ENCODE measurements around the gene HOXD1.

HOXD1 gene

GRCh38 chr2:176182671-176183070, 5.8 kb upstream of the HOXD1 start:
- TF ChIP-seq ZFX (IDR thresholded peaks at IDR 0.05; ENCODE audit: borderline replicate concordance) = no peak
- TF ChIP-seq, protein P1, sequence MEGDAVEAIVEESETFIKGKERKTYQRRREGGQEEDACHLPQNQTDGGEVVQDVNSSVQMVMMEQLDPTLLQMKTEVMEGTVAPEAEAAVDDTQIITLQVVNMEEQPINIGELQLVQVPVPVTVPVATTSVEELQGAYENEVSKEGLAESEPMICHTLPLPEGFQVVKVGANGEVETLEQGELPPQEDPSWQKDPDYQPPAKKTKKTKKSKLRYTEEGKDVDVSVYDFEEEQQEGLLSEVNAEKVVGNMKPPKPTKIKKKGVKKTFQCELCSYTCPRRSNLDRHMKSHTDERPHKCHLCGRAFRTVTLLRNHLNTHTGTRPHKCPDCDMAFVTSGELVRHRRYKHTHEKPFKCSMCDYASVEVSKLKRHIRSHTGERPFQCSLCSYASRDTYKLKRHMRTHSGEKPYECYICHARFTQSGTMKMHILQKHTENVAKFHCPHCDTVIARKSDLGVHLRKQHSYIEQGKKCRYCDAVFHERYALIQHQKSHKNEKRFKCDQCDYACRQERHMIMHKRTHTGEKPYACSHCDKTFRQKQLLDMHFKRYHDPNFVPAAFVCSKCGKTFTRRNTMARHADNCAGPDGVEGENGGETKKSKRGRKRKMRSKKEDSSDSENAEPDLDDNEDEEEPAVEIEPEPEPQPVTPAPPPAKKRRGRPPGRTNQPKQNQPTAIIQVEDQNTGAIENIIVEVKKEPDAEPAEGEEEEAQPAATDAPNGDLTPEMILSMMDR (IDR thresholded peaks at IDR 0.05) = no peak
- H3K27ac ChIP-seq = no peak overlapping the region

GRCh38 chr2:176184749-176185148, 3.7 kb upstream of the HOXD1 start:
- no peak for TF ChIP-seq ZFX (IDR thresholded peaks at IDR 0.05; ENCODE audit: borderline replicate concordance)
- TF ChIP-seq, protein P1 (IDR thresholded peaks at IDR 0.05) = no peak

GRCh38 chr2:176186024-176186423, 2.4 kb upstream of the HOXD1 start:
- H3K27ac ChIP-seq = no peak overlapping the region
- TF ChIP-seq, protein P1 (IDR thresholded peaks at IDR 0.05) = no peak
- TF ChIP-seq ZFX (IDR thresholded peaks at IDR 0.05; ENCODE audit: borderline replicate concordance) = no peak

More at GRCh38 chr2:176184749-176185148, 3.7 kb upstream of the HOXD1 start:
- H3K27ac ChIP-seq = no peak overlapping the region

DNA sequence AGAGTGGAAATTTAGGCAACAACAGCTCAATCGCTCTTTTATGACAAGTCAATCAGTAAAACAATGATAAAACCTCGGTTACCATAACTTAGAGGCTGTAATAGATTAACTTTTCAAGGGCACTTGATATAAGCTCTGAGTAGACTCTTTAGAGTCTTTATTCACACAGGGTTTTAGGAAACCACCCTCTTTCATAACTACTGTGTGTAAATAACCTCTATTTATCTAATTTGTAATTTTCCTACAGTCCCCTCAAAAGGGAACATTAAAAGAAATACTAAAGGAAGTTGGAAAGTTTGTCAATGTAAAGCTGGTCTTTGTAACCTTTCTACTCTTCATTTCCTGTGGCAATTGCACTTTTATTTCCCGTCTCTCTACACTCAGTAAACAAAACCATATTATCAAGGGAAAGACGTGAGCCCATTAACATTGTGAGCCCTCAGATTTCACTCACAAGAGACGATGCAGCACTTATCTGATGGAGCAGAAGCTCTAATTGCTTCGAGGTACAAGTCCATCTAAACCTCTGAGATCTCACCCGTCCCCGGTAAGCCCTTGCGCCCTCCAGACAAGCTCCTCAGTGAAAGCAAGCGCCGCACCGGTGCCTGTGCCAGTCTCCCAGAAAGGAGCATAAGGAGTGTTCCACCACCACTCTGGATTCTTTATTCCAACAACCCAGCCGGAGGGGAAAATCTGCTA, 1.1 kb upstream of the HOXD1 start:
- TF ChIP-seq ZFX (IDR thresholded peaks at IDR 0.05; ENCODE audit: borderline replicate concordance) = no peak
- TF ChIP-seq, protein P1 (IDR thresholded peaks at IDR 0.05) = no peak
- no peak overlapping the region for H3K27ac ChIP-seq

GRCh38 chr2:176188774-176189680, 559 bp downstream of the HOXD1 start:
- no peak overlapping the region for H3K27ac ChIP-seq
- TF ChIP-seq, protein P1 (IDR thresholded peaks at IDR 0.05) = no peak
- no peak for TF ChIP-seq ZFX (IDR thresholded peaks at IDR 0.05; ENCODE audit: borderline replicate concordance)

DNA sequence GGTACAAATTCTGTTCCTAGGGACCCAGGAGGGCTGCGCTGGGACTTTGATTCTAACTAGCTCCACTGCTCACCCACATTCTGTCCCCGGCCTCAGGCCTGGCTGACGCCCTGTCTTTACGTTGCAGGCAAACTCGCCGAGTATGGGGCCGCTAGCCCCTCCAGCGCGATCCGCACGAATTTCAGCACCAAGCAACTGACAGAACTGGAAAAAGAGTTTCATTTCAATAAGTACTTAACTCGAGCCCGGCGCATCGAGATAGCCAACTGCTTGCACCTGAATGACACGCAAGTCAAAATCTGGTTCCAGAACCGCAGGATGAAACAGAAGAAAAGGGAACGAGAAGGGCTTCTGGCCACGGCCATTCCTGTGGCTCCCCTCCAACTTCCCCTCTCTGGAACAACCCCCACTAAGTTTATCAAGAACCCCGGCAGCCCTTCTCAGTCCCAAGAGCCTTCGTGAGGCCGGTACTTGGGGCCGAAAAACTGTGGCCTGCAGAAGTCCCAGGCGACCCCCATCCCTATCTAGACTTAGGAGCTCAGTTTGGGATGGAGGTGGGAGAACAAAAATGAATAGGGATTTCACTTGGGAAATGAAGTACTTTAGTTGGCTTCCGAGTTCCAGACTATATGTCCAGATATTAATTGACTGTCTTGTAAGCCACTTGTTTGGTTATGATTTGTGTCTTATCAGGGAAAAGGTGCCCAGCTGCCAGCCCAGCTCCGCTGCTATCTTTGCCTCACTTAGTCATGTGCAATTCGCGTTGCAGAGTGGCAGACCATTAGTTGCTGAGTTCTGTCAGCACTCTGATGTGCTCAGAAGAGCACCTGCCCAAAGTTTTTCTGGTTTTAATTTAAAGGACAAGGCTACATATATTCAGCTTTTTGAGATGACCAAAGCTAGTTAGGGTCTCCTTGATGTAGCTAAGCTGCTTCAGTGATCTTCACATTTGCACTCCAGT, 1.5 kb downstream of the HOXD1 start:
- no peak overlapping the region for H3K27ac ChIP-seq
- no peak for TF ChIP-seq ZFX (IDR thresholded peaks at IDR 0.05; ENCODE audit: borderline replicate concordance)
- TF ChIP-seq, protein P1 (IDR thresholded peaks at IDR 0.05) = no peak

All from 22Rv1 (cell line).